IMR-90 (cell line): ENCODE data around the gene CUBN. TPM values are rescaled to one million over a fixed set of nuclear protein-coding genes. Genes with fewer than 3 reads are reported as not detected.

Source experiments
- ATAC-seq: fragments of 200-7000 bp; cut with Tn5 transposase; 2 replicates; pipeline ENCODE4 v1.9.1; 2020; ENCODE audit warnings: low read depth, mild to moderate bottlenecking, moderate library complexity
- BruUV-seq: library from RNA; stranded (reverse); fragments of 400-500 nt; replicated peaks from 2 replicates; lab custom pipeline; 2021; lab: Mats Ljungman, UMichigan
- CTCF ChIA-PET: fragments of 300-600 bp; formaldehyde crosslinking; extraction: SDS; loops from one replicate; lab custom pipeline; 2021; ENCODE audit warnings: antibody characterized with exemption; lab: Yijun Ruan, JAX
- POLR2A ChIA-PET: fragments of 300-600 bp; sonication (Branson Sonifier 250); formaldehyde crosslinking; loops from one replicate; lab custom pipeline; 2022; ENCODE audit warnings: antibody characterized with exemption; ENCODE audit not compliant: unreplicated experiment; lab: Charles Lee
- DNase-seq: peaks from one replicate; pipeline ENCODE4 v3.0.0; 2013
- H2AFZ ChIP-seq: replicated peaks from 2 replicates; pipeline ENCODE3; 2013; ENCODE audit warnings: low read length, mild to moderate bottlenecking; ENCODE audit not compliant: poor library complexity
- H2AK5ac ChIP-seq: 2 replicates; pipeline ENCODE4 v1.6.1; 2013; ENCODE audit warnings: low read depth, low read length, inconsistent platforms
- H2AK9ac ChIP-seq: replicated peaks from 2 replicates; pipeline ENCODE3; 2013; ENCODE audit warnings: mild to moderate bottlenecking, low read depth, low read length, moderate library complexity; ENCODE audit not compliant: poor library complexity
- H2BK120ac ChIP-seq: 2 replicates; pipeline ENCODE4 v1.6.1; 2013; ENCODE audit warnings: low read depth, low read length, inconsistent platforms
- H2BK15ac ChIP-seq: 3 replicates; pipeline ENCODE4 v1.6.1; 2013; ENCODE audit warnings: low read depth, low read length, inconsistent platforms
- H2BK20ac ChIP-seq: 2 replicates; pipeline ENCODE4 v1.6.1; 2013; ENCODE audit warnings: low read depth, mild to moderate bottlenecking, inconsistent platforms, low read length, moderate library complexity
- H2BK5ac ChIP-seq: 2 replicates; pipeline ENCODE4 v1.6.1; 2013; ENCODE audit warnings: mild to moderate bottlenecking, low read depth, low read length, inconsistent platforms; ENCODE audit not compliant: poor library complexity, severe bottlenecking
- H3K14ac ChIP-seq: replicated peaks from 2 replicates; pipeline ENCODE4 v1.6.1; 2013; ENCODE audit warnings: low read depth, low read length, inconsistent platforms
- H3K18ac ChIP-seq: 2 replicates; pipeline ENCODE4 v1.6.1; 2013; ENCODE audit warnings: low read depth, low read length, control low read depth
- H3K23ac ChIP-seq: 2 replicates; pipeline ENCODE4 v1.6.1; 2013; ENCODE audit warnings: low read depth, low read length, inconsistent platforms
- H3K27ac ChIP-seq: 2 replicates; pipeline ENCODE4 v1.5.1; 2013; ENCODE audit warnings: mild to moderate bottlenecking, control low read depth, low read length; ENCODE audit not compliant: insufficient read depth
- H3K27me3 ChIP-seq: 2 replicates; pipeline ENCODE4 v1.6.1; 2013; ENCODE audit warnings: low read length; ENCODE audit not compliant: control insufficient read depth, insufficient read depth
- H3K36me3 ChIP-seq: 2 replicates; pipeline ENCODE4 v1.6.1; 2013; ENCODE audit warnings: low read length, mixed read lengths; ENCODE audit not compliant: control insufficient read depth, insufficient read depth
- H3K4ac ChIP-seq: 2 replicates; pipeline ENCODE4 v1.6.1; 2013; ENCODE audit warnings: low read depth, low read length, inconsistent platforms
- H3K4me1 ChIP-seq: 2 replicates; pipeline ENCODE4 v1.6.1; 2013; ENCODE audit warnings: low read length, mixed read lengths; ENCODE audit not compliant: control insufficient read depth, insufficient read depth
- H3K4me2 ChIP-seq: 2 replicates; pipeline ENCODE4 v1.6.1; 2013; ENCODE audit warnings: low read depth, mild to moderate bottlenecking, control low read depth, low read length, moderate library complexity
- H3K4me3 ChIP-seq: 2 replicates; pipeline ENCODE4 v1.5.1; 2013; ENCODE audit warnings: low read depth, mild to moderate bottlenecking, control low read depth, low read length, moderate library complexity; ENCODE audit not compliant: insufficient read depth
- H3K56ac ChIP-seq: 2 replicates; pipeline ENCODE4 v1.6.1; 2013; ENCODE audit warnings: low read length, inconsistent platforms; ENCODE audit not compliant: insufficient read depth; ENCODE audit errors: extremely low read depth
- H3K79me1 ChIP-seq, 2 experiments: 2 replicates each; pipeline ENCODE4 v1.6.1; 2013; ENCODE audit warnings: low read length in 2 of 2, inconsistent platforms in 1 of 2, low read depth in 1 of 2
- H3K9ac ChIP-seq: 2 replicates; pipeline ENCODE4 v1.6.1; 2013; ENCODE audit warnings: low read depth, low read length, control low read depth
- H3K9me1 ChIP-seq: 2 replicates; pipeline ENCODE4 v1.6.1; 2013; ENCODE audit warnings: low read length, inconsistent platforms; ENCODE audit not compliant: insufficient read depth
- H3K9me3 ChIP-seq: 2 replicates; pipeline ENCODE4 v1.6.1; 2013; ENCODE audit warnings: low read length; ENCODE audit not compliant: control insufficient read depth, insufficient read depth
- H4K20me1 ChIP-seq: 2 replicates; pipeline ENCODE4 v1.6.1; 2013; ENCODE audit warnings: low read length, inconsistent platforms; ENCODE audit not compliant: insufficient read depth
- H4K5ac ChIP-seq: 2 replicates; pipeline ENCODE4 v1.6.1; 2013; ENCODE audit warnings: mild to moderate bottlenecking, low read depth, low read length, control low read depth
- H4K8ac ChIP-seq, 2 experiments: 2 replicates each; pipeline ENCODE4 v1.6.1; 2013; ENCODE audit warnings: low read depth in 2 of 2, low read length in 2 of 2, control low read depth in 1 of 2, inconsistent platforms in 1 of 2
- H4K91ac ChIP-seq: 2 replicates; pipeline ENCODE4 v1.6.1; 2013; ENCODE audit warnings: low read depth, low read length, inconsistent platforms; ENCODE audit not compliant: insufficient read depth
- CEBPB ChIP-seq: IDR thresholded peaks from 2 replicates; pipeline ENCODE4 v1.6.1; 2012; ENCODE audit warnings: low read depth, low read length, improper control_type of control experiment
- USF2 ChIP-seq: fragments of 150-350 bp; IDR thresholded peaks from 2 replicates; pipeline ENCODE4 v1.6.1; 2017; ENCODE audit warnings: mild to moderate bottlenecking, antibody characterized with exemption, low read length, low read depth
- WGBS, 2 experiments: methylation state at CpG; one replicate each; pipeline versions ENCODE4 v1.1.5 to v1.1.7; 2013; ENCODE audit warnings: missing lambda C conversion rate in 2 of 2; ENCODE audit not compliant: insufficient read length in 1 of 2; ENCODE audit errors: extremely low coverage in 2 of 2; 5-methylcytosine and 5-hydroxymethylcytosine counted together
- dilution Hi-C: fragments of 300-500 bp; cut with HindIII; formaldehyde crosslinking; loops from one replicate; pipeline ENCODE4 v1.14.3; 2018; ENCODE audit warnings: low sequenced_read_pairs; ENCODE audit not compliant: unreplicated experiment
- in situ Hi-C: fragments of 300-500 bp; cut with MboI; formaldehyde crosslinking; loops from 3 replicates; pipeline ENCODE4 v1.14.3; 2019; ENCODE audit warnings: low sequenced_read_pairs, inconsistent platforms, mixed read lengths
- intact Hi-C: fragments of 100-400 bp; cut with micrococcal nuclease; formaldehyde crosslinking; loops from 2 replicates; pipeline ENCODE4 v1.10.0; 2022
- polyA plus RNA-seq, 3 experiments: library from polyadenylated mRNA; depleted of rRNA; stranded (reverse); fragments of >200 nt; gene quantifications; 2 replicates each; pipeline ENCODE4 v1.2.3, GENCODE V29; 2012; ENCODE audit warnings: low replicate concordance in 1 of 3
- total RNA-seq: library from RNA; depleted of rRNA; stranded (reverse); fragments of >200 nt; gene quantifications from 2 replicates; pipeline ENCODE4 v1.2.3, GENCODE V29; 2012

CUBN gene
- total and polyA plus RNA-seq, 2 of the 4 experiments (the other 2 are of a cell fraction), result 0.19 to 0.54 TPM

DNA sequence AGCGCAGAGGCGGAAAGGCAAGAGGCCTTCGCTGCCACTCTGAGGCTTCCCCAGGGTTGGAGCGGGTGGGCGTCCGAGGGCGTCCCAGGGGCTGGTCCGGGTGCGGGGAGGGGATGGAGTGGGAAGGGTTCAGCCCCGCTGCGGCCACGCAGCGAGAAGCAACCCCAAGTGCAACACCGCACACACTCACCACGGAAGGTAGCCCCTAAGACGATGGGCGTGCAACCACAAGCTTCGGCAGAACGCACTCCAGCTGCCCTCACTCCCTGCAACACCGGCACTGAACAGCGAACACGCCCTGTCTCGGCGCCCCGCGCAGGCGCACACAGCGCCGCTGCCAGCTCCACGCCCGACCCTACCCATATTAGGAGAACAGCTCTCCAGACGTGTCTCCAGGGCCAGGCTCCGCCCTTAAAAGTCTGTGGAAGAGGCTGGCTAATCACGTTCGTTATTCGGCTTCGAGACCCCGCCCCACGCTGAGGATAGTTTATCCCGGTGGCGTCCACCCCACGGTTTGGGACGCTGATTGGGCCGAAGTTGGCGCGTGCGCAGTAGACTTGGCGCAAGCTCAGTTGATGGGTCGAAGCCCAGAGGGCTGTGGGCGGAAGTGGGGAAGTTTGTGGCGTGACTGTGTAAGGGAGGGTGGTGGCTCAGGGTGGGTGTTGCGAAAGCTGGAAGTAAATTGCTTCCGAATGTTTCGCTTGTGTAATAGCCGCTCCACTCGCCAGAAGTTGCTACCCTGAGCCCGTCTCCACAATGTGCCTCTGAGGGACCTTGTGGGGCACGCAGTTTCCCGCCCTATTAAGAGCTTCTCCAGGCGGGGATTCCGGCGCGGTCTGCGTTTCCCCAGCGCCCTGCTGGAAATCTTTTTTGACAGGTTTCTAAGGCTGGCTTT, 312.2 kb downstream of the CUBN start, which contains the start of gene RSU1 (continued):
- peak; percentile 56 for TF ChIP-seq USF2

- peak overlapping the region; percentile 3 to 77; a peak in 2 of 4 replicates for H4K8ac ChIP-seq
Observed at GRCh38 chr10:16816830-16817124, 312.8 kb downstream of the CUBN start.

More at GRCh38 chr10:16816830-16817124, 312.8 kb downstream of the CUBN start:
- WGBS, 2 experiments, result 0% methylated on average over 4 of the region's 12 CpGs; no CpG with 5 or more reads in 1 of the 2 experiments
- H3K4ac ChIP-seq, result peak overlapping the region; percentile 90
- no peaks in the 10 kb centered on the region for H3K36me3 ChIP-seq
- DNase-seq (peak; percentile 33), ATAC-seq (no peak)
- ChIA-PET CTCF (interaction anchor here (0.6 to 0.9 kb wide), 2 partner anchors 10 to 874 kb away, joined by 3 to 4 read pairs; no protein-coding TSS in a partner anchor), POLR2A (interaction anchor here (1.1 kb wide), 1 partner anchor 415 kb away, joined by 3 read pairs; no protein-coding TSS in a partner anchor)
- peak overlapping the region; percentile 75; the same call in 1 of the 2 replicates for H2AK5ac ChIP-seq
- peaks cover 9 to 39% of the 10 kb centered on the region in 2 experiments for H3K79me1 ChIP-seq
- H3K9ac ChIP-seq, result peak overlapping the region; percentile 84
- peak overlapping the region; percentile 65 for H3K4me3 ChIP-seq
- H2AK9ac ChIP-seq, result peak overlapping the region; percentile 80
- H3K56ac ChIP-seq, result peak overlapping the region; percentile 57
- peaks cover 1% of the 10 kb centered on the region for H3K9me3 ChIP-seq
- H2BK5ac ChIP-seq, result peak overlapping the region; percentile 66
- TF ChIP-seq USF2, result no peak
- TF ChIP-seq CEBPB, result no peak
- H3K27ac ChIP-seq, result peak overlapping the region; percentile 65
- H2BK120ac ChIP-seq, result no peak overlapping the region; the same call in 1 of the 2 replicates
- dilution Hi-C loops, result no loop called here
- in situ Hi-C loops, result no loop called here
- no peaks in the 10 kb centered on the region for H3K27me3 ChIP-seq
- no peak overlapping the region for H2BK20ac ChIP-seq
- H2AFZ ChIP-seq, result peak overlapping the region; percentile 93
- peak overlapping the region; percentile 82 for H3K14ac ChIP-seq
- H4K91ac ChIP-seq, result peak overlapping the region; percentile 69
- peaks cover 11% of the 10 kb centered on the region; the same call in 1 of the 2 replicates for H4K20me1 ChIP-seq
- H2BK15ac ChIP-seq, result no peak overlapping the region; the same call in 2 of the 3 replicates
- intact Hi-C loops, result no loop called here
- H4K5ac ChIP-seq, result peak overlapping the region; percentile 28; the same call in 1 of the 2 replicates
- H3K4me1 ChIP-seq, result peaks cover 6% of the 10 kb centered on the region
- peaks cover 13% of the 10 kb centered on the region for H3K9me1 ChIP-seq
- H3K18ac ChIP-seq, result peak overlapping the region; percentile 17; the same call in 1 of the 2 replicates
- peak overlapping the region; percentile 96 for H3K4me2 ChIP-seq
- H3K23ac ChIP-seq, result peak overlapping the region; percentile 80
- BruUV-seq, result no TSS peak
